ENCODE results near the gene DDX1. TPM values are rescaled to one million over a fixed set of nuclear protein-coding genes. Genes with fewer than 3 reads are reported as not detected.
A peak's percentile ranks its signal among the peaks of the same experiment; 100 is the strongest.
"Not testable (repeated sequence)": the region's sequence is repeated elsewhere in the genome, so short reads cannot be mapped to it uniquely, and the experiment has no call there.

The DDX1 gene
- total RNA-seq: 107 TPM
- 76.5 TPM for polyA plus RNA-seq

GRCh38 chr2:15591692-15592463 lies at the start of gene DDX1:
Gene DDX1 (plus strand): TSS chr2:15591868. CDS start chr2:15591934, 66 bp downstream.
- under 1% methylated on average over 68 of the region's 68 CpGs for WGBS
- Histone ChIP-seq H3K36me3 (ENCODE audit: insufficient read depth) (peaks cover 6% of the 10 kb centered on the region), H3K4me3 (ENCODE audit: low read depth, low read length) (peak within 1 kb of the TSS; percentile 74), H3K4me1 (ENCODE audit: insufficient read depth) (no peaks in the 10 kb centered on the region), H3K27ac (ENCODE audit: low read depth) (peak within 1 kb of the TSS; percentile 73)
- peak; percentile 50 for DNase-seq (ENCODE audit: extremely low spot score)

GRCh38 chr2:15542269-15542668 lies 49.4 kb upstream of the DDX1 start:
- H3K4me1 ChIP-seq (ENCODE audit: insufficient read depth); H3K27ac ChIP-seq (ENCODE audit: low read depth): not testable (repeated sequence)
- WGBS: 68% methylated on average over 2 of the region's 6 CpGs

GRCh38 chr2:15543053-15543452 lies 48.6 kb upstream of the DDX1 start:
- DNase-seq (ENCODE audit: extremely low spot score): no peak
- Histone ChIP-seq H3K27ac (ENCODE audit: low read depth) (no peak overlapping the region), H3K4me3 (ENCODE audit: low read depth, low read length) (no peak overlapping the region), H3K4me1 (ENCODE audit: insufficient read depth) (no peaks in the 10 kb centered on the region), H3K36me3 (ENCODE audit: insufficient read depth) (peaks cover 2% of the 10 kb centered on the region)
- 65% methylated on average over 3 of the region's 3 CpGs for WGBS

More at GRCh38 chr2:15542269-15542668, 49.4 kb upstream of the DDX1 start:
- DNase-seq (ENCODE audit: extremely low spot score); H3K4me3 ChIP-seq (ENCODE audit: low read depth, low read length); H3K36me3 ChIP-seq (ENCODE audit: insufficient read depth): not testable (repeated sequence)

- Histone ChIP-seq H3K4me1 (ENCODE audit: insufficient read depth) (no peaks in the 10 kb centered on the region), H3K27ac (ENCODE audit: low read depth) (no peak overlapping the region), H3K36me3 (ENCODE audit: insufficient read depth) (peaks cover 3% of the 10 kb centered on the region), H3K4me3 (ENCODE audit: low read depth, low read length) (no peak overlapping the region)
- WGBS: 88% methylated on average over 6 of the region's 6 CpGs
- DNase-seq (ENCODE audit: extremely low spot score): no peak
Measured at GRCh38 chr2:15543541-15543940, 48.1 kb upstream of the DDX1 start.

- Histone ChIP-seq H3K4me1 (ENCODE audit: insufficient read depth) (no peaks in the 10 kb centered on the region), H3K36me3 (ENCODE audit: insufficient read depth) (peaks cover 1% of the 10 kb centered on the region), H3K27ac (ENCODE audit: low read depth) (no peak overlapping the region), H3K4me3 (ENCODE audit: low read depth, low read length) (no peak overlapping the region)
- 96% methylated on average over 2 of the region's 2 CpGs for WGBS
- no peak for DNase-seq (ENCODE audit: extremely low spot score)
Measured at GRCh38 chr2:15544227-15544626, 47.4 kb upstream of the DDX1 start.

DNA sequence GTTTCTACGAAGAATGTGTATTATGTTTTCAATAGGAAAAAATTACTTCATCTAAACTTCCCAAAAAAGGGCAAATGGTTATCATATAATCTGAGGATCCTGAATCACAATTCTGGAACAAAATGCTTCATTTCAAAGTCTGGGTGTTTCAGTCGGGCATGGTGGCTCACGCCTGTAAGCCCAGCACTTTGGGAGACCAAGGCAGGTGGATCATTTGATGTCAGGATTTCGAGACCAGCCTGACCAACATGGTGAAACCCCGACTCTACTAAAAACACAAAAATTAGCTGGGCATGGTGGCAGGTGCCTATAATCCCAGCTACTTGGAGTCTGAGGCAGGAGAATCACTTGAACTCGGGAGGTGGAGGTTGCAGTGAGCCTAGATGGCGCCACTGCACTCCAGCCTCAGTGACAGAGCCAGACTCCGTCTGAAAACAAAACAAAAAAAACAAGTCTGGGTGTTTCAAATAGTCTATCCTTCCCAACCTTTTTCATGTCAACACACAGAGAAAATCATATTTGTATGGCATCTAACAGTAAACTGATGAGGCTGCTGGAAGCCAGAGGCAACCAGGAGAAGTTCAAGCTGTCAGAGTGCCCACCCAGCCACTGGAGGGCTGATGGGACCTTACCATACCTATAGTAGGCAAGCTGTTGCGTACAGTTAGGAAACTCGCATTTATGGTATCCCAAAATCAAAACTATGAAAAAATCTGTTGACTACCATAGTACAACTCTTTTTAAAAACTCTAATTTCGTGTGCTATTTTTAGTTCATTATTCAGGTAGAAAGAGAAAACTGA lies 45.2 kb upstream of the DDX1 start:
- Histone ChIP-seq H3K4me1 (ENCODE audit: insufficient read depth) (no peaks in the 10 kb centered on the region), H3K36me3 (ENCODE audit: insufficient read depth) (peaks cover 1% of the 10 kb centered on the region), H3K27ac (ENCODE audit: low read depth) (no peak overlapping the region), H3K4me3 (ENCODE audit: low read depth, low read length) (no peak overlapping the region)
- no peak for DNase-seq (ENCODE audit: extremely low spot score)
- 92% methylated on average over 11 of the region's 11 CpGs for WGBS

- Histone ChIP-seq H3K4me1 (ENCODE audit: insufficient read depth) (no peaks in the 10 kb centered on the region), H3K27ac (ENCODE audit: low read depth) (no peak overlapping the region), H3K36me3 (ENCODE audit: insufficient read depth) (peaks cover 1% of the 10 kb centered on the region), H3K4me3 (ENCODE audit: low read depth, low read length) (no peak overlapping the region)
- 94% methylated on average over 4 of the region's 4 CpGs for whole genome bisulfite sequencing
- DNase-seq (ENCODE audit: extremely low spot score): no peak
Measured at GRCh38 chr2:15547115-15547876, 44.4 kb upstream of the DDX1 start.

GRCh38 chr2:15548974-15549373 lies 42.7 kb upstream of the DDX1 start:
- 98% methylated on average over 2 of the region's 2 CpGs for WGBS
- H3K4me3 ChIP-seq (ENCODE audit: low read depth, low read length): no peak overlapping the region
- no peak overlapping the region for H3K27ac ChIP-seq (ENCODE audit: low read depth)
- peaks cover 1% of the 10 kb centered on the region for H3K36me3 ChIP-seq (ENCODE audit: insufficient read depth)
- no peak for DNase-seq (ENCODE audit: extremely low spot score)
- H3K4me1 ChIP-seq (ENCODE audit: insufficient read depth): no peaks in the 10 kb centered on the region

GRCh38 chr2:15553519-15553918 lies 38.1 kb upstream of the DDX1 start:
- Histone ChIP-seq H3K4me3 (ENCODE audit: low read depth, low read length) (no peak overlapping the region), H3K4me1 (ENCODE audit: insufficient read depth) (no peaks in the 10 kb centered on the region), H3K27ac (ENCODE audit: low read depth) (no peak overlapping the region), H3K36me3 (ENCODE audit: insufficient read depth) (no peaks in the 10 kb centered on the region)
- 88% methylated on average over 1 of the region's 1 CpG for WGBS
- no peak for DNase-seq (ENCODE audit: extremely low spot score)

- 94% methylated on average over 3 of the region's 3 CpGs for WGBS
- DNase-seq (ENCODE audit: extremely low spot score): no peak
- Histone ChIP-seq H3K4me1 (ENCODE audit: insufficient read depth) (peaks cover under 1% of the 10 kb centered on the region), H3K27ac (ENCODE audit: low read depth) (no peak overlapping the region), H3K4me3 (ENCODE audit: low read depth, low read length) (no peak overlapping the region), H3K36me3 (ENCODE audit: insufficient read depth) (no peaks in the 10 kb centered on the region)
Measured at GRCh38 chr2:15553951-15554350, 37.7 kb upstream of the DDX1 start.

DNA sequence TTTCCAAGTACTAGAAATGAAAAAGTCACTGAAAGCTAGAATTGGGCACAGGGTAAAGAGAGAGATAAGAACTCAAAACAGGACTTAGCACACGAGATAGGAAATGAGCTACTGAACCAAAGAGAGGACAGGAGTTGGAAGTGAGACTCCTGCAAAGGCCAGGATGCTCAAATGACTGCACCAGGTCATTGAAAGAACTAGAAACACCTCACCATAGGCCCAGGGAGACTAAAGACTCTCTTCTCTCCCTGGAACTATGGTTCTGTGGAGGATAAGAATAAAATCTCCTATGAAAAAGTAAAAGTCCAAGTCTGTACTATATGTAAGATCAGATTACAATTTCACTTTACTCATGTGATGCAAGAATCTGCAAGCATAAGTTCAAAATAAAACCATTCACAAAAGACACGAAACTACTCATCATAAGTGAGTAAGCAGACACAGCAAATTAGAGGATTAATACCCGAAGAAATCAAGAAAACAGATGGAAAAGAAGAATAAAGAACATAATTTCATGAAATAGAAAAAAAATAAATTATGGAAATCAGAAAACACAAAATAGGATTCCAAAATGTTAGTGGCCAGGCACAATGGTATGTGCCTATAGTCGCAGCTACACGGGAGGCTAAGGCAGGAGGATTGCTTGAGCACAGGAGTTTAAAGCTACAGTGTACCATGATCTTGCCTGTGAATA lies 37.0 kb upstream of the DDX1 start:
- no peak for DNase-seq (ENCODE audit: extremely low spot score)
- H3K27ac ChIP-seq (ENCODE audit: low read depth): no peak overlapping the region
- H3K4me1 ChIP-seq (ENCODE audit: insufficient read depth): peaks cover 2% of the 10 kb centered on the region
- no peaks in the 10 kb centered on the region for H3K36me3 ChIP-seq (ENCODE audit: insufficient read depth)
- WGBS: 87% methylated on average over 5 of the region's 5 CpGs
- no peak overlapping the region for H3K4me3 ChIP-seq (ENCODE audit: low read depth, low read length)

- no peaks in the 10 kb centered on the region for H3K36me3 ChIP-seq (ENCODE audit: insufficient read depth)
- WGBS: 78% methylated on average over 3 of the region's 3 CpGs
- no peak for DNase-seq (ENCODE audit: extremely low spot score)
- H3K27ac ChIP-seq (ENCODE audit: low read depth): no peak overlapping the region
- no peak overlapping the region for H3K4me3 ChIP-seq (ENCODE audit: low read depth, low read length)
- H3K4me1 ChIP-seq (ENCODE audit: insufficient read depth): peaks cover 2% of the 10 kb centered on the region
Measured at GRCh38 chr2:15555760-15556193, 35.9 kb upstream of the DDX1 start.

GRCh38 chr2:15556311-15556930 lies 35.2 kb upstream of the DDX1 start:
- Histone ChIP-seq H3K4me1 (ENCODE audit: insufficient read depth) (peaks cover 2% of the 10 kb centered on the region), H3K4me3 (ENCODE audit: low read depth, low read length) (no peak overlapping the region), H3K36me3 (ENCODE audit: insufficient read depth) (no peaks in the 10 kb centered on the region), H3K27ac (ENCODE audit: low read depth) (no peak overlapping the region)
- 91% methylated on average over 4 of the region's 4 CpGs for WGBS
- DNase-seq (ENCODE audit: extremely low spot score): no peak
